ENCODE results near the gene PCYT1A.

Gene PCYT1A

GRCh38 chr3:196194542-196194915 is 93.0 kb downstream of the PCYT1A start:
- no peaks in the 10 kb centered on the region for H3K4me1 ChIP-seq (ENCODE audit: low read length)
- H3K27ac ChIP-seq (ENCODE audit: low read length), result no peak overlapping the region
- no peaks in the 10 kb centered on the region for H3F3A ChIP-seq (ENCODE audit: insufficient read depth, low read length)
- no peaks in the 10 kb centered on the region for H3K9me2 ChIP-seq (replicated peaks; ENCODE audit: insufficient read depth, low read length)
- no peak for TF ChIP-seq EZH2 (optimal IDR thresholded peaks at IDR 0.05; ENCODE audit: low read depth, low read length)
- TF ChIP-seq EZH2phosphoT487 (IDR thresholded peaks at IDR 0.05; ENCODE audit: low read length), result no peak
- TF ChIP-seq CTCF (IDR thresholded peaks at IDR 0.05; ENCODE audit: low read length), result no peak
- H3K4me2 ChIP-seq (ENCODE audit: low read depth, low read length), result no peak overlapping the region
- no peak overlapping the region for H2AFZ ChIP-seq (ENCODE audit: low read length)
- H3K27me3 ChIP-seq (replicated peaks; ENCODE audit: insufficient read depth, low read length), result no peaks in the 10 kb centered on the region
- H3K36me3 ChIP-seq (replicated peaks; ENCODE audit: insufficient read depth, low read length), result no peaks in the 10 kb centered on the region
- no peaks in the 10 kb centered on the region for H3K9me3 ChIP-seq (replicated peaks; ENCODE audit: insufficient read depth, low read length)
- no peaks in the 10 kb centered on the region for H4K20me1 ChIP-seq (ENCODE audit: insufficient read depth, low read length)
- DNase-seq, result no peak
- no peak overlapping the region for H3K4me3 ChIP-seq (ENCODE audit: low read length)
- H3K79me2 ChIP-seq (ENCODE audit: low read length), result no peaks in the 10 kb centered on the region
- H3K9ac ChIP-seq (ENCODE audit: low read length), result no peak overlapping the region

GRCh38 chr3:196193736-196194541 is 93.6 kb downstream of the PCYT1A start:
- H3K4me1 ChIP-seq (ENCODE audit: low read length), result no peaks in the 10 kb centered on the region
- H3K27me3 ChIP-seq (replicated peaks; ENCODE audit: insufficient read depth, low read length), result no peaks in the 10 kb centered on the region
- DNase-seq, result no peak
- no peaks in the 10 kb centered on the region for H3K79me2 ChIP-seq (ENCODE audit: low read length)
- no peak overlapping the region for H3K9ac ChIP-seq (ENCODE audit: low read length)
- H3K36me3 ChIP-seq (replicated peaks; ENCODE audit: insufficient read depth, low read length), result no peaks in the 10 kb centered on the region
- H3K4me3 ChIP-seq (ENCODE audit: low read length), result no peak overlapping the region
- H2AFZ ChIP-seq (ENCODE audit: low read length), result no peak overlapping the region
- H3K9me3 ChIP-seq (replicated peaks; ENCODE audit: insufficient read depth, low read length), result no peaks in the 10 kb centered on the region
- no peak overlapping the region for H3K27ac ChIP-seq (ENCODE audit: low read length)
- H3K4me2 ChIP-seq (ENCODE audit: low read depth, low read length), result no peak overlapping the region
- no peaks in the 10 kb centered on the region for H4K20me1 ChIP-seq (ENCODE audit: insufficient read depth, low read length)
- H3K9me2 ChIP-seq (replicated peaks; ENCODE audit: insufficient read depth, low read length), result no peaks in the 10 kb centered on the region
- no peaks in the 10 kb centered on the region for H3F3A ChIP-seq (ENCODE audit: insufficient read depth, low read length)
- TF ChIP-seq EZH2phosphoT487 (IDR thresholded peaks at IDR 0.05; ENCODE audit: low read length), result no peak
- no peak for TF ChIP-seq EZH2 (optimal IDR thresholded peaks at IDR 0.05; ENCODE audit: low read depth, low read length)
- no peak for TF ChIP-seq CTCF (IDR thresholded peaks at IDR 0.05; ENCODE audit: low read length)

- no peak overlapping the region for H3K4me2 ChIP-seq (ENCODE audit: low read depth, low read length)
- H3K4me3 ChIP-seq (ENCODE audit: low read length), result no peak overlapping the region
- no peaks in the 10 kb centered on the region for H3K9me2 ChIP-seq (replicated peaks; ENCODE audit: insufficient read depth, low read length)
- no peak for DNase-seq
- H3K36me3 ChIP-seq (replicated peaks; ENCODE audit: insufficient read depth, low read length), result no peaks in the 10 kb centered on the region
- no peak for TF ChIP-seq EZH2 (optimal IDR thresholded peaks at IDR 0.05; ENCODE audit: low read depth, low read length)
- no peaks in the 10 kb centered on the region for H3K9me3 ChIP-seq (replicated peaks; ENCODE audit: insufficient read depth, low read length)
- no peaks in the 10 kb centered on the region for H3K79me2 ChIP-seq (ENCODE audit: low read length)
- no peaks in the 10 kb centered on the region for H4K20me1 ChIP-seq (ENCODE audit: insufficient read depth, low read length)
- no peak overlapping the region for H3K27ac ChIP-seq (ENCODE audit: low read length)
- no peak overlapping the region for H3K9ac ChIP-seq (ENCODE audit: low read length)
- no peaks in the 10 kb centered on the region for H3K4me1 ChIP-seq (ENCODE audit: low read length)
- H3K27me3 ChIP-seq (replicated peaks; ENCODE audit: insufficient read depth, low read length), result no peaks in the 10 kb centered on the region
- no peaks in the 10 kb centered on the region for H3F3A ChIP-seq (ENCODE audit: insufficient read depth, low read length)
- no peak overlapping the region for H2AFZ ChIP-seq (ENCODE audit: low read length)
Measured at GRCh38 chr3:196193133-196193735, 94.3 kb downstream of the PCYT1A start.

Measured in MM.1S (cell line).